GM12878 (cell line): ENCODE measurements around the gene POMT1. TPM values are rescaled to one million over a fixed set of nuclear protein-coding genes. Genes with fewer than 3 reads are reported as not detected.

Experiments
- E2F8 ChIP-seq: fragments of 450-650 bp; IDR thresholded peaks from 2 replicates; pipeline ENCODE4 v1.6.1; 2018; ENCODE audit warnings: mild to moderate bottlenecking, low read depth, moderate library complexity; ENCODE audit not compliant: partially characterized antibody
- EED ChIP-seq: sonication (generic); IDR thresholded peaks from 2 replicates; pipeline ENCODE4 v1.6.1; 2016; ENCODE audit warnings: antibody characterized with exemption, low read depth
- IKZF1 ChIP-seq: fragments of 450-650 bp; conservative IDR thresholded peaks from 2 replicates; pipeline ENCODE4 v1.6.1; 2017; ENCODE audit warnings: antibody characterized with exemption, mild to moderate bottlenecking
- IKZF2 ChIP-seq, 2 experiments: fragments of 450-650 bp; IDR thresholded peaks; 2 replicates each; pipeline ENCODE4 v1.6.1; 2017; ENCODE audit warnings: mild to moderate bottlenecking in 2 of 2, moderate library complexity in 2 of 2
- PML ChIP-seq: IDR thresholded peaks from 2 replicates; pipeline ENCODE4 v1.6.1; 2012; ENCODE audit warnings: low read length, inconsistent platforms
- RELB ChIP-seq: fragments of 450-650 bp; IDR thresholded peaks from 2 replicates; pipeline ENCODE4 v1.6.1; 2017; ENCODE audit warnings: low read depth, mild to moderate bottlenecking, moderate library complexity
- TAF1 ChIP-seq: IDR thresholded peaks from 2 replicates; pipeline ENCODE4 v1.6.1; 2011; ENCODE audit warnings: mild to moderate bottlenecking, low read depth, low read length, borderline replicate concordance
- USF2 ChIP-seq: IDR thresholded peaks from 2 replicates; pipeline ENCODE4 v1.6.1; 2011; ENCODE audit warnings: low read depth, low read length, improper control_type of control experiment, borderline replicate concordance
- ZNF384 ChIP-seq: IDR thresholded peaks from 2 replicates; pipeline ENCODE4 v1.6.1; 2012; ENCODE audit warnings: low read depth, mild to moderate bottlenecking, low read length, improper control_type of control experiment, borderline replicate concordance
- polyA plus RNA-seq, 11 experiments: library from polyadenylated mRNA; depleted of rRNA in 4 of 11; unstranded in 6 of 11; stranded (reverse) in 5 of 11; fragments of >200 nt; fragmentation: Nextera tagmentation in 4 of 11; fragmentation: Illumina TruSeq in 1 of 11; extraction: Ambion mirVana in 4 of 11; extraction: Trizol in 1 of 11; gene quantifications; 1 replicate in 1 of 11; 2 replicates in 10 of 11; pipeline versions ENCODE4 v1.2.1 to v1.2.3, GENCODE V29; 2011 to 2016; ENCODE audit warnings: inconsistent platforms in 2 of 11, missing spikeins in 2 of 11, low read depth in 1 of 11
- total RNA-seq, 4 experiments: library from RNA; depleted of rRNA in 3 of 4; stranded (reverse); fragments of >200 nt in 3 of 4; fragmentation: Illumina TruSeq in 1 of 4; extraction: Trizol in 1 of 4; gene quantifications; 2 replicates each; pipeline versions ENCODE4 v1.2.1 to v1.2.3, GENCODE V29; 2013 to 2021

Gene POMT1
- total and polyA plus RNA-seq, 10 of the 15 experiments (the other 5 are each of a cell fraction or from before 2014, with no cell fraction given), result 1.2 to 19.2 (median 12.6) TPM

GRCh38 chr9:131565369-131565768 is 62.7 kb downstream of the POMT1 start (continued):
- TF ChIP-seq IKZF1 (no peak), EED (no peak), ZNF384 (no peak), USF2 (no peak), TAF1 (no peak), E2F8 (no peak), PML (no peak), IKZF2 (IDR thresholded peaks at IDR 0.05) (no peak), RELB (no peak)
